Spinal cord (tissue), 10 donors: ENCODE data around the gene ATP6V0C. TPM values are rescaled to one million over a fixed set of nuclear protein-coding genes. Genes with fewer than 3 reads are reported as not detected.
A peak's percentile ranks its signal among the peaks of the same experiment; 100 is the strongest.

Experiments
- DNase-seq, 6 donors: peaks; one replicate each; pipeline versions ENCODE4 v3.0.0 to v3.0.0-alpha.2; 2013 to 2015; ENCODE audit warnings: low spot score in 6 of 6, low read depth in 4 of 6
- H3K27ac ChIP-seq: one replicate; pipeline ENCODE4 v1.5.1; 2013; ENCODE audit warnings: low read depth, low read length, control low read depth
- H3K27me3 ChIP-seq: one replicate; pipeline ENCODE4 v1.6.1; 2013; ENCODE audit warnings: low read length; ENCODE audit not compliant: control insufficient read depth, insufficient read depth
- H3K36me3 ChIP-seq: one replicate; pipeline ENCODE4 v1.6.1; 2013; ENCODE audit warnings: low read length; ENCODE audit not compliant: control insufficient read depth, insufficient read depth
- H3K4me1 ChIP-seq: one replicate; pipeline ENCODE4 v1.6.1; 2013; ENCODE audit warnings: low read length; ENCODE audit not compliant: control insufficient read depth, insufficient read depth
- H3K4me3 ChIP-seq: one replicate; pipeline ENCODE4 v1.5.1; 2013; ENCODE audit warnings: low read depth, low read length, control low read depth
- H3K9me3 ChIP-seq: one replicate; pipeline ENCODE4 v1.6.1; 2013; ENCODE audit warnings: low read length; ENCODE audit not compliant: control insufficient read depth, insufficient read depth
- WGBS: methylation state at CpG from one replicate; pipeline ENCODE4 v1.1.5; 2013; ENCODE audit warnings: missing lambda C conversion rate; ENCODE audit not compliant: insufficient coverage; 5-methylcytosine and 5-hydroxymethylcytosine counted together
- polyA plus RNA-seq, 2 donors: library from polyadenylated mRNA; unstranded; fragments of 120-200 nt; gene quantifications; one replicate each; pipeline ENCODE4 v1.2.1, GENCODE V29; 2013; ENCODE audit not compliant: insufficient read length in 2 of 2
- total RNA-seq, 2 donors: library from RNA; depleted of rRNA in 1 of 2; stranded (reverse); fragments of 120-200 nt in 1 of 2; fragments of >200 nt in 1 of 2; gene quantifications; one replicate each; pipeline versions ENCODE4 v1.2.3 to v1.2.4, GENCODE V29; 2013 to 2014
- donor health status: healthy.

ATP6V0C gene
- total and polyA plus RNA-seq, 4 donors: 42.6 to 659 (median 345) TPM

DNA sequence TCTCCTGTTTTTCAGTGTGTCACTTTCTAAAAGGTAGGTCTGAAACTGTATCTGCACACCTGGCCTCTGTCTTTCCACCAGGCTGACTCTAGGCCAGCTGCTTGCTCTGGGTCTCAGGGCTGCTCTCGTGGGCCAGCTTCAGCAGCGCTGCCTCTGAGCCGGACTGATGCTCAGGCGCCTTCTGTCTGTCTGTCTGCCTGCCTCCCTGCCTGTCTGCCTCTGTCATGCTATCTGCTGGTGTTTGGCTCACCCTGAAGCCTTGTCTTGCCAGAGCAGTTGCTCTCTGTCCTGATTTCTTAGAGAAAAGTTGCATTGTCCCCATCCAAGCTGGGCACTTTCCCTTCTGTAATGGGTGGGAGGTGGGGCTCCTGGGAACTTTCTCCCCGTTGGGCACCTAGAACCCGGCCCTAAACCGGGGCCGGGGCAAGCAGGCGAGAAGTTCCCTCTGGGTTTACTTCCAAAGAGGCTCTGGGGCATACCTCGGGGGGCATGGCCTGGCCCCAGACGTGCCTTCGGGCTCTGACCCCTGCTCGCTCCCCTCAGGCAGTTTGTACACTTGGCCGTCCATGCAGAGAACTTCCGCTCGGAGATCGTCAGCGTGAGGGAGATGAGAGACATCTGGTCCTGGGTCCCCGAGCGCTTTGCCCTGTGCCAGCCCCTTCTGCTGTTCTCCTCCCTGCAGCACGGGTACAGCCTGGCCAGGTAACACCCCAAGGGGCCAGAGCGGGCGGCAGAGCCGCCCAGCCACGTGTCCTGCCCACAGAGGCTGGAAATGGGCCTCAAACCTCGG is 15.9 kb upstream of the ATP6V0C start:
- no peak for DNase-seq
- Histone ChIP-seq H3K9me3 (no peaks in the 10 kb centered on the region), H3K27ac (no peak overlapping the region), H3K4me1 (peaks cover 28% of the 10 kb centered on the region), H3K4me3 (no peak overlapping the region), H3K27me3 (no peaks in the 10 kb centered on the region), H3K36me3 (peaks cover 77% of the 10 kb centered on the region)
- 92% methylated on average over 26 of the region's 26 CpGs for WGBS

DNA sequence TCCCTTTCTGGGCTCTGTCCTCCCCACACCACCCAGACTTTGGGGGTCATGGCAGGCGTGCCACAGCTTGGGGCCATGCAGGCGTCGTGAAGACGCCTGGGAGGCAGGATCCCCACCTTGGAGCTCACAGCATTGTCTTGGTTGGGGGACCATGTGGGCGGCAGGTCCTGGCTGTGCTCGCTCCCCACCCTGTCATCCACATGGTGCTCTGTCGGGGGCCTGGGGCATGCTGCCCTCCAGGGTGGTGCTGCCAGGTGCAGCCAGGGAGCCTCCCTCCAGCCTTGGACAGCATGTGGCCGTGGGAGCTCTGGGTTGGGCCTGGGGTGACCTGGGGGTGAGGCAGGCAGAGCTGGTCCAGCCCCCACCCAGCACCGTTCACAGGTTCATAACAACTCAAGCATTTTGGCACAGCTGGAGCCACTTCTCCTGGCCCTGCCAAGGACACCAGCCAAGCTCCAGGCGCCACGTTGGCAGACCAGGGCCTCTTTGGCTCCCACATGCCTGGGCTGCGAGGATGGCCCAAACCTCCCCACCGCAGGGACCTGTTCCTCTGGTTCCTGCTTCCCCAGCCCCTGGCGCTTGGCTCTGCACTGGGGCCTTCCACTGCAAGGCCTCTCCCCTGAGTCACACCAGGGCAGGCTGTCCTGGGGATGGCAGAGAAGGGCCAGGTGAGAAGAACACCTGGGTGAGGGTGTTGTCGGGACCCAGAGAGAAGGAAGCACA is 15.1 kb upstream of the ATP6V0C start:
- WGBS: 77% methylated on average over 15 of the region's 15 CpGs
- no peak overlapping the region for H3K4me3 ChIP-seq
- H3K36me3 ChIP-seq: peaks cover 76% of the 10 kb centered on the region
- DNase-seq: no peak
- no peak overlapping the region for H3K27ac ChIP-seq
- H3K9me3 ChIP-seq: no peaks in the 10 kb centered on the region
- H3K4me1 ChIP-seq: peaks cover 30% of the 10 kb centered on the region
- no peaks in the 10 kb centered on the region for H3K27me3 ChIP-seq

DNA sequence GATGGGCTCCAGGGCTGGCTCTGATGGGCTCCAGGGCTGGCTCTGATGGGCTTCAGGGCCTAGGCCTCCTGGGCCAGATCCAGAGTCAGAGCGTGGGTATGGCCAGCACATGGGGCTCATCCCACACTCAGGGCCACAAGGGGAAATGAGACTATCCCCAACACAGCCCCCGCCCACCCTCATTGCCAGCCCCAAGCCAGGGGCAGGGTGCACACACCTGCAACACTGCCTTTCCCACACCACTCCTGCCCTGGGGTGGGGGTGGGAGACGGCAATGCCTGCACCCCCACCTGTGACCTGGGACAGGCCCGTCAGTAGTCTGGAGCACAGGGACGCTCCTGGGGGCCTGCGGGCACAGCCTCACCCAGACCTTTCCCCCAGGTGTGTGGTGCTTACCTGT is 14.3 kb upstream of the ATP6V0C start:
- Histone ChIP-seq H3K4me1 (peaks cover 30% of the 10 kb centered on the region), H3K9me3 (no peaks in the 10 kb centered on the region), H3K27me3 (no peaks in the 10 kb centered on the region), H3K36me3 (peaks cover 75% of the 10 kb centered on the region), H3K27ac (no peak overlapping the region), H3K4me3 (no peak overlapping the region)
- WGBS: no CpG with 5 or more reads among the region's 6 CpGs
- DNase-seq: no peak

- H3K4me3 ChIP-seq: no peak overlapping the region
- 94% methylated on average over 24 of the region's 29 CpGs for WGBS
- peaks cover 75% of the 10 kb centered on the region for H3K36me3 ChIP-seq
- DNase-seq: no peak
- no peak overlapping the region for H3K27ac ChIP-seq
- peaks cover 30% of the 10 kb centered on the region for H3K4me1 ChIP-seq
- no peaks in the 10 kb centered on the region for H3K27me3 ChIP-seq
- H3K9me3 ChIP-seq: no peaks in the 10 kb centered on the region
Observed at GRCh38 chr16:2499890-2500429, 13.8 kb upstream of the ATP6V0C start.

DNA sequence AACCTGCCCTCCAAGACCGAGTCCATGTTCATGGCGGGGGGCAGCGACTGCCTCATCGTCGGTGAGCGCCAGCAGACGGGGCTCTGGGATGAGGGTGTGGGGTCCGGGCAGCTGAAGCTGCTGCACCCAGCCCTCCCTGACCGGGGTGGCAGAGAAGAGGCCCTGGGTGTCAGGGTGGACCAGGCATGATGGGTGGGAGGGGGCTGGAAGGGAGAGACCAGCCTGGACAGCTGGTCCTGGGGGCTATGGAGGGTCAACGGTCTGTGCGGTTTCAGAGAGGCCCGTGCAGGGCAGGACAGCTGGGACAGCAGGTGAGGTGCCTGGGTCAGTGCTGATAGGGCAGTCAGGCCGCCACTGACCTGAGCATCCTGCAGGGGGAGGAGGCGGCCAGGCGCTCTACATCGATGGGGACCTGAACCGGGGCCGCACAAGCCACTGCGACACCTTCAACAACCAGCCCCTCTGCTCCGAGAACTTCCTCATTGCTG is 13.3 kb upstream of the ATP6V0C start:
- no peak overlapping the region for H3K4me3 ChIP-seq
- peaks cover 75% of the 10 kb centered on the region for H3K36me3 ChIP-seq
- no peak for DNase-seq
- WGBS: 80% methylated on average over 18 of the region's 20 CpGs
- H3K27me3 ChIP-seq: no peaks in the 10 kb centered on the region
- no peaks in the 10 kb centered on the region for H3K9me3 ChIP-seq
- H3K27ac ChIP-seq: no peak overlapping the region
- H3K4me1 ChIP-seq: peaks cover 30% of the 10 kb centered on the region

GRCh38 chr16:2500918-2501750 is 12.6 kb upstream of the ATP6V0C start:
- peaks cover 30% of the 10 kb centered on the region for H3K4me1 ChIP-seq
- peak overlapping the region; percentile 40 for H3K4me3 ChIP-seq
- no peaks in the 10 kb centered on the region for H3K27me3 ChIP-seq
- H3K36me3 ChIP-seq: peaks cover 72% of the 10 kb centered on the region
- H3K27ac ChIP-seq: peak overlapping the region; percentile 40
- peak; percentile 52 to 94 (median 72) for DNase-seq
- 29% methylated on average over 19 of the region's 23 CpGs for WGBS
- H3K9me3 ChIP-seq: no peaks in the 10 kb centered on the region

- WGBS: 71% methylated on average over 15 of the region's 18 CpGs
- Histone ChIP-seq H3K27ac (no peak overlapping the region), H3K36me3 (peaks cover 72% of the 10 kb centered on the region), H3K9me3 (no peaks in the 10 kb centered on the region), H3K4me3 (no peak overlapping the region), H3K4me1 (peaks cover 30% of the 10 kb centered on the region), H3K27me3 (no peaks in the 10 kb centered on the region)
- DNase-seq: no peak
Observed at GRCh38 chr16:2501946-2502895, 11.5 kb upstream of the ATP6V0C start.

- DNase-seq: no peak
- no peak overlapping the region for H3K27ac ChIP-seq
- H3K27me3 ChIP-seq: no peaks in the 10 kb centered on the region
- no peak overlapping the region for H3K4me3 ChIP-seq
- 85% methylated on average over 14 of the region's 14 CpGs for WGBS
- H3K4me1 ChIP-seq: peaks cover 23% of the 10 kb centered on the region
- H3K9me3 ChIP-seq: no peaks in the 10 kb centered on the region
- H3K36me3 ChIP-seq: peaks cover 52% of the 10 kb centered on the region
Observed at GRCh38 chr16:2505695-2506094, 8.1 kb upstream of the ATP6V0C start.
